ENCODE data around the gene GPR146.

Gene GPR146

DNA sequence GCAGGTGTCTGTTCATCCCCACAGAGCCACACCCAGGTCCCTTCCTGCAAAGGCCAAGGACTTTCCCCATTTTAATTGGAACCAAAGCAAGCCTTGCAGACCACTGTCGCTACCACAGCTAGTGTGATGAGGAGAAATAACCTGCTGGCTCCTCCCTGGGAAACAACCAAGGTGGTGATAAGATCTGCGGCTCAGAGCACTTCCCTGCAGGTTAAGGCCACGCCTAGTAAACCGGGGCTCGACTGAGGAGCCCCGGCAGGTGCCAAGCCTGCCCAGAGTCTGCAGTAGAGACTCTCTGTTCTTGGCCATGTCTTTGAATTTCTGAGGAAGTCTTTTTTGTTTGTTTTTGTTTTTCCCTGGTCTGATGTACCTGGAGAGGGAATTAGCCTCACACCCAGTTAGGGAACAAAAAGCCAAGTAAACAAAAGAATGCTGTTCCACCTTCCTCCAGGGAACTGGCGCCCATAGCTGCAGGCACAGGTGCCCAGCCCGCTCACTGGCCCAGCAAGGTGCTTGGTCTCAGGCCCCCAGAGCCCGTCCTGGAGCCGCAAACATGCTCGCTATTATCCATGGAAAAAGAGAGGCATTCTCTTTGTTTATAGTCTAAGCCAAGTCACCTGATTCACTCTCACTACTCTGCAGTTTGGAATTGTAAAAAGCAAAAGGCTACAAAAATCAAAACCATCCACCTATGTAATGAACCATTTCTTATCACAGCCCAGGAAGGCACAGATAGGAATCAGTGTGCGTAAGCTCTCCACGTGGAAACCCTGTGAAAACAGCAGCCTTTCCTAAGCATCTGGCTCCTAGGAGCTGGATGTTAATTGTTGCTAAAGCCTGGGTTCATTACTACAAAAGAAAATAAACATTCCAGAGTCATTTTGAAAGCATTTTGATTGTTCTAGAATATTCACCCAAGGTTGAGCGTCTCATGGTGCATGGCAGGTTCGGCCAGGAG lies 2.7 kb downstream of the GPR146 start:
- DNase-seq: peak; percentile 77

DNA sequence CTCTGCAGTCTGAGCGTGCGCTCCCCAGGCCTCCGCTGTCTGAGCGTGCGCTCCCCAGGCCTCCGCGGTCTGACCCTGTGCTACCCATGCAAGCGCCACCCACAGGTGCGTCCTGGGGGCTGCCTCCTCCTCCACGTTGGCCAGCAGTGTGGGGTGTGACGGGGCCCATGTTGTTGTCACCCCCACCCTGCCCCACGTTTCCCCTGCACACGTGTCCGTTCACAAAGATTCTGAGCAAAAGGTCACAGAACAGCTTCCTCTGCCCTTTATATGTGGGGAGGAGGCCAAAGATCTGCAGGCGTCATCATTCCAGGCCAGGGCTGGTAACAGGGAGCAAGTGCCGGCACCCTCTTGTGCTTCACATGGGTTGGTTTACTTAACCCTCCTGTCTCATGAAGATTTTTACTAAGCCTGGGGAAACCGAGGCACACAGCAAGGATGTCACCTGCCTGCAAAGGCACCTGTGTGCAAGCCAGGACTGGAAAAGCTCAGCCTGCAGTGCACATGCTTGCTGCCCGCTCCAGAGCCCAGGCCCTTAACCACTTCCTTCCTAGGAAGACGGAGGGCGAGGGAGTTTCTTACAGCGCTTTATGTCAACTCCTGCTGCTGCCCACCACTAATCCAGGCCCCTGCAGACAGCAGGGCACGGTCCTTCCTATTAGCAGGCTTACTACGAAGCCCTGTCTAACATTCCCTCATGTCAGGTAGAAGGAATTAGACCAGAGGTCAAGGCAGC lies 4.8 kb downstream of the GPR146 start:
- DNase-seq: no peak

DNA sequence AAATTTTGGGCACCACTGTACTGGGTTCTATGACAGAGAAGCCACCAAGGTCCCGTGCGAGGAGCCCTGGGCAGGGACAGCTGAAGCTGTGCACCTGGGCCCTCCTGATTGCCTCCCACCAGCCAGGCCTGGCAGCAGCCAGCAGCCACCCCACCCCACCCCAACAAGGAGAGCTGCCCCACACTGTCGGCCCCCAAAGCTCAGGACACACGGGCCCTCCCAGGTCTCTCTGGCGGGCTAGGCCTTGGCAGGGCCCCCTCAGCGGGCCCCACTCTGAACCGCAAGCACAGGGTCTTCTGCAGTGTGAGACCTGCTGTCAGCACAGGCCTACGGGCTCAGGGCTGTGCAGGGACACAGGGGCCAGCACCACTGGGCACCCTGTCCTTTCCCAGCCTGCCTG lies 5.5 kb downstream of the GPR146 start:
- DNase-seq: no peak

DNA sequence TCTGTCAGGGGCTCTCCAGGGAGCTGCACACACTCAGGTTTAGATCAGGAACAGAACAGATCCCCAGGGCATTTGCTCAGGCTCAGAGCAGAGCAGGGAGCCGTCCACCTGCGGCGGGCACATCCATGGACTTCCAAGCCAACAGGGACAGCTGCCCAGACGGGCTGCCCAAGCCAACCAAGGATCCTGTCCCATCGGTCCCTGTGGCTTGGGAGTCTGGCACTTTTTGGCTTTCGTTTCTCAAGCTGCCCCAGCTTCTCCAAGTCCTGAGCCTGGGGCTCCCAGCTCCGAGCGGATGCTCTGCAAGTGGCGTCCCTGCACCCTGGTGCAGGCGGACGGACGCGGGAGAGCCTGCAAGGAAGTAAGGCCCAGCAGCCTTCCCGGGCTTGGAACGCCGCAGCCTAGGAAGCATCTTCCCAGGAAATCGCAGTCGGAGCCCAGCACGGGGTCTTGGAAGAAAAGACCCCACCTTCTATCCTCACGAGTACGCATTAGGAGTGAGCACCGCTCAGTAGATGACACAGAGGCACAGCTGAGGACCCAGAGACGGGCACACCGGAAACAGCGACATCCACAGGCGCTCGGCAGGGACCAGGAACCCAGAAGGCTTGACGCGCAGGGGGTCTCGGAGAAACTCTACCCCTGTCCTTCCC lies 6.0 kb downstream of the GPR146 start:
- DNase-seq: no peak

DNA sequence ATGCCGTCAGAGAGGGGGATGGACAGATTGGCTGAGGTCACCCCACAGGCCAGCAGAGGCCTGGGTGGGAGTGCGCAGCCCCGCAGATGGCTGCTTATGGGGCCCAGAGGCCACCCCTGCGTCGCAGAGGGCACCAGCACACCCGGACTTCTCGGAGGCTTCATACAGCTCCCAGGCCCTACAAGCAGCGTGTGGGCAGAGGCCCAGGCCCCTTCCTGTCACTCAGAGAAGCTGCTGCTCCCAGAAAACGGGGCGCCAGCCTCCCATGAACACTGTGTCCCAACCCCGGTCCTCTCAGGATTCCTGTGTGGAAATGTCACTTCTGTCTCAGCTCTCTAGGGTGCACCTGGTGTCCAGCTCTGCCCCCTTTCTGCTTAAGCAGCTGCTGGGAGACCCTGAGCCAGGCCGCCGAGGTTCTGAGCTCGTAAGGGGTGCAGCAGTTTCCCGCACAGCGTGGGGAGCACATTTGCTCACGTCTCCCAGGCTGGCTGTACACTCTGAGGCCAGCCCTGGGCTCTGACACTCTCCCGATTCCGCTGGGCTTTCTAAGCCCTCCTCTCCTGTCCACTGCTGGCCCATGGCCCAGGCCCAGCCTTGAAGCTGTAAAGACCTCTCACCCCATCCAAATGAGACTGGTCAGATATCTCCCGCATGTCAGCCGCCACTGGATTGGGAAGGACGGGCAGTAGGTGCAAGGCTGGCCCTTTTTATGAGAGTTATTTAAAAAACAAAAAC lies 6.8 kb downstream of the GPR146 start:
- no peak for DNase-seq

DNA sequence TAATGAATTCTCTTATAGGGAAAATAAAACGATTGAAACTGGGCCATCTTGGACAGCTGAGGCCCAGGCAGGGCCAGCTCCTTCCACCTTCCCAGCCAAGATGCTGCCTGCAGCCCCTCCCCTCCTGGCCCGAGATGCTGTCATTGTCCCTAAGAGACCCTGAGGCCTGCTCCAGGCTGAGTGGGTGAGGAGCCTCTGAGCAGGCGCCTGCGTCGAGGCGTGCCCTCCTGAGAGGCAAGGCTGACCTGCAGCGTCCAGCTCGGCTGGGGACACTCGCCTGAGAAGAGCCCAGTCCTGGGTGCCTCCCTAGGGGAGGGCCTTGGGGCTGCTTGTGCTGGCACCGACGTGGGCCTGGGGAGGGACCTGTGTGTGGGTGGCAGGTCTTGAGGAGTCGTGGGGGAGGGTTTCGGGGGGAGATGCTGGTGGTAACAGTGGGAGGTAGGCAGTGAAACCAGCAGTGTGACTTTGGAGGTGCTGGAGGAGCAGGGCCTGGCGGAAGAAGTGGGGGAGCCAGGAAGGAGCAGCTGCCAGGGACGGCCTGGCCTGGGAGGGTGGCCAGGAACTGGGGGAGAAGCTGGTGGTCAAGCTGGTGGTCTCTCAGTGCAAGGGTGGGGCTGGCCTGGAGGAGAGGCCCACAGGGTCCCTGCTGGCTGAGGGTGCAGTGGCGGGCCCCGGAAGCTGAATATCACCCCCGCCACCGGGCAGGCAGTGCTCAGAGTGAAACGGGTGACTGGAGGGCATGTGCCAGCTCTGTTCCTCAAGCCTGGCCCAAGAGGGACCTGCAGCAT lies 7.9 kb downstream of the GPR146 start:
- DNase-seq: no peak

DNA sequence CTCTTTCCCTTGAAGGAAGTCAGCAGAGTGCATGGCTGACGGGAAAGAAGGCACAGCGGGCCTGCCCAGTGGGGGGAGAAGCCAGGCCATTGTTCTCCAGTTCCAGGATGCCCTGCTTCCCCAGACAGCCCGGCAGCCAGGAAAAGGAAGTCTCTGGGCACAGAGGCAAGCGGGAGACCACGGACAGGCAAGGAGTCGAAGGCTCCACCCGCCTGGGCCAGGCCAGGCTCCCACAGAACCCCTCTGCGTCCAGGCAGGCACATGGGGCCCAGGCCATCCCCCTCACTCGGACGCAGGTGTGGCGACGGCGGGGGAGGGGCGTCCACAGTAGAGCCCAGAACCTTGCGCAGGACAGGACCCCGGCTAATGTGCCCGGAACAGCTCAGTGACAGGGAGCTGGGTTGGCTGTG lies 8.7 kb downstream of the GPR146 start:
- DNase-seq: no peak

DNA sequence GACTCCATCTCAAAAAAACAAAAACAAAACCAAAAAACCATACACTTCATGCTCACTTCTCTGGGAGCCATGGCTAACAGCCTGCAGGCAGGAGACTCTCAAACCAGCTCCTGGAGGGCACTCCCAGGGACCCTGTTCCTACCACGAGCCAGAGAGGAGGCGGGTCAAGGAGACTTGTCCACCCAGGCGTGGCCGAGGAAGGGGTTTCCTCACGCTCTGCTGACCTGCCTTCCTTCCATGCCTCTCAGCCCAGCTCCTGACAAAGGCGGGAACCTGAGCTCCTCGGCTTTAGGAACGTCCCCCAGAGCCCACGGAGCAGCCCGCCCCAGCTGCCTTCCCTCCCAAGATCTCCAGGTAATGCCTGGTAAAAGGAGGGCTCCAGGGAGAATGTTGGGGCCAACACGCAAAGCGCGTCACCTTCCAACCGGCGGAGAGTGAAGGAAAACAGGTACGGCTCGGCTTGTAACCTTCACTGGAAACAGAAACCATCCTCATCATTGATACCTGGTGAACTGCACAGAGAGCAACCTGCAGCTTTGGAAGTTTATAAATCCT lies 9.5 kb downstream of the GPR146 start:
- DNase-seq: no peak

DNA sequence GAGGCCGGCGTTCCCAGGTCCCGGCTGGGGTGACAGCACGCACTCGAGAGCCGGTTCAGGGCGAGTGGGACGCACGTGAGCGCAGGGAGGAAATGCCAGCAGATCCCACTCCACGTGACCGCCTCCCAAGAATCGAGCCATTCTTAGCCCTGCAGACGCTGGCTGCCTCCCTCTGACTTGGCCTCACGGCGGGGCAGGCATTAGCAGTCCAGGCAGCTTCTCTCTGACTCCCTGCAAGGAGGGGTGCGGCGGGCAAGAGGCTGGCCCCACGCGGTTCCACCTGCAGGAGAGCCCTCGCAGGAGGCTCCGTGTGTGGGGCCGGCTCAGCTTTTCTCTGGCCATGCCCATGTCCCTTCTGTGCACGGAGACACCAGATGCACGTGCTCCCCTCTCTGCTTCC lies 10.1 kb downstream of the GPR146 start:
- no peak for DNase-seq

DNA sequence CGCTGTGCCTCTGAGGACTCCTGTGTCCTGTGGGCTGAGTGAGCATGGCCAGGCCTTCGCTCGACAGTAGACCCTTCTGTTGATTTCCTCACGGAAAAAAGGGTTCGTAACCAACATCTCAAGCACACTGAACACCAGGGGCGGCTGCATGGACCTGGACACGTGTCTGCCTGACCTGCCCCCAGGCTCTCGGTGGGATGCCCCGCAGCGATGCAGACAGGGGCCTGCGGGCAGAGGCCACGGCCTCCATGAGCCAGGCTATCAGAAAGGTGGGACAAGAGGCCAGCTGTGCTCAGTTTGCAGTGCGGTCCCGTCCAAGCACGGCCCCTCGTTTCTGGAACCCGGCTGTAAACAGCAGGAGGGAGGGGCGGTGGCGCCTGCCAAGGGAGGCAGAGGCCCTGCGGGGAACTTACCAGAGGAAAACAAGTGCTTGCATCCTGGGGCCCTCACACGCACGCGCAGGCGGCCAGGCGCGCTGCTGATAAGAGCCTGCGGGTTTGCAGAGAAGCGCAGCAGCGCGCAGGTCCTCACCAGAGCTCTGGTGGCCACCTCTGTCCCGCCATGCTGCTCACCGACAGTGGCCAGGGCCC lies 10.6 kb downstream of the GPR146 start:
- peak; percentile 43 for DNase-seq

DNA sequence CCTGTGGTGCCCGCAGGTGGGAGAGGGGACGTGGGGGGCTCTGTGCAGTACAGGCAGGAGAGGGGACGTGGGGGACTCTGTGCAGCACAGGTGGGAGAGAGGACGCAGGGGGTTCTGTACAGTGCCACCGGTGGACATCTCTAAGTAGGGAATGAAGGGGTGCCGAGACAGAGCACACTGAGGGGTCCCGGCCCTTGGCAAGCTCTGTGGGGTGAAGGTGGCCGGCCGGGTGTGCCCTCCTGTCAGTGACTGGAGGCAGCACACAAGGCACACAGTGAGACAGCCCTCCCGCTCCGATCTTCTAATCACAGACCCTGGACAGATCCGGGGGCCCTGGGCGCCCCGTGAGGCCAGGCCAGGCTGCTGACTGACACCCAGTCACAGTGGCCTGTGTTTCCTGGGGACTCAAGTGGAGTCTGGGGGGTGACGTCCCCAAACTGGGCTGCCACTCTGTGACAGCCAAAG lies 11.2 kb downstream of the GPR146 start:
- DNase-seq: no peak

DNA sequence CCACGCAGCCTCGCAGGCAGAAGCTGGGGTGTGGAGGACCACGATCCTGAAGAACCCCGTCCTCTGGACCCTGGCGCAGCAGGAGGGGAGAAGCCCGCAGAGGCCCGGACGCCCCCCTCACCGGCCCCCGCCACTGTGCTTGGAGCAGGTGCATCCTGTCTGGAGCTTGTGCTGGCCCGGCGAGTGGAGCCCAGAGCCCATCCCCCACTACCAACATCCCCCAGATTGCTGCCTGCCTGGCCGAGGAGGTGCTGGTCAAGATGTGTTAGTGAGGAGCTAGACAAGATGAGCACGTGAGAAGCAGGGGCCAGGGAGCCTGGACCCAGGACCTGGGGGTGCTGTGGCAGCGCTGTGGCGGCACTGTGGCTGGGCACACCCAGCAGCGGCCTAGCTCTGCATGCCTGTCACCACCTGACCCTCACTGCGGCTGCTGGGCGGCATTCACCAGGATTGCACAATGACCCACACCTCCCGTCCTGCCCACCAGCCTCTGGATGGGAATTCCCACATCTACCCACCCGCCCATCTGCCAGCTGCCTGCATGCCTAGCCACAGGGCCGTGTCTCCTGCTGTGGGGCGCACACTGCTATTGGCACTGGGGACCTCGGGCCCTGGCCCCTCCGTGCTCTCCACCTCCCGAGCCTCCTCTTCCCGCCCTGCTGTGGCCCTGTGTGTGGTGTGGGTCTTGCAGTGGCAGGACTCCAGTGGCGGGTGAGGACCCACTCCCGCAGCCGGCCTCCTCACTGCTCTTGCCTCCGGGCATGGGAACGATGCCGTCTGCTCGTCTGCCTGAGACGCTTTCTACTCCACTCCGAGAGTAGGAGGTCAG lies 11.8 kb downstream of the GPR146 start:
- DNase-seq: no peak

DNA sequence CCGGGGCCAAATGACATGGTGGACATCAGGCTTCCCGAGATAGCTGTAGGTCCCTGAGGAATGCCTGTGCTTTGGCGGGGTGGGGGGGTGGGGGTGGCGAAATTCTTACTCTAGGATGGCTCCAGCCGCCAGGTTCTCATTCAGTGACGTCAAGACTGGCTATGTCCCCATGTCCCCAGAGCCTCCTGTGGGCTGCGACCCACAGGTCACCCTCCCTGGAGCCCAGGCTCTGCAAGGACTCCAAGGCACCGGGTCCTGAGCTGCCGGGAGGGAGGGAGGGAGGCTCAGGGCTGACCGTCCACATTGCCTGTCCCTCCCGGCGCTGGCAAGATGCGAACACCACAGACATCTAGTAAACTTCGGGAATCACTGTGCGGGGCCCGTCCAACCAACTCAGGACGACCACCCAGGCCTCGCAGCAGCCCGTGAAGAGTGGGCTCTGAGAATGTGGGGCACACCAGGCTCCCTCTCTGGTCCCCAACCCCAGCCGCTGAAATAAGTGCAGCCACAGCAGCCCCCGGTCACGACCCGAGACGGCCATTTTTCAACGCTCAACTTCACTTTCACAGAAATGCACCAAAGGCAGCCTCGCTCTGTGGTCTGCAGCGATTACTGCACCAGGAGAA lies 12.6 kb downstream of the GPR146 start:
- no peak for DNase-seq

DNA sequence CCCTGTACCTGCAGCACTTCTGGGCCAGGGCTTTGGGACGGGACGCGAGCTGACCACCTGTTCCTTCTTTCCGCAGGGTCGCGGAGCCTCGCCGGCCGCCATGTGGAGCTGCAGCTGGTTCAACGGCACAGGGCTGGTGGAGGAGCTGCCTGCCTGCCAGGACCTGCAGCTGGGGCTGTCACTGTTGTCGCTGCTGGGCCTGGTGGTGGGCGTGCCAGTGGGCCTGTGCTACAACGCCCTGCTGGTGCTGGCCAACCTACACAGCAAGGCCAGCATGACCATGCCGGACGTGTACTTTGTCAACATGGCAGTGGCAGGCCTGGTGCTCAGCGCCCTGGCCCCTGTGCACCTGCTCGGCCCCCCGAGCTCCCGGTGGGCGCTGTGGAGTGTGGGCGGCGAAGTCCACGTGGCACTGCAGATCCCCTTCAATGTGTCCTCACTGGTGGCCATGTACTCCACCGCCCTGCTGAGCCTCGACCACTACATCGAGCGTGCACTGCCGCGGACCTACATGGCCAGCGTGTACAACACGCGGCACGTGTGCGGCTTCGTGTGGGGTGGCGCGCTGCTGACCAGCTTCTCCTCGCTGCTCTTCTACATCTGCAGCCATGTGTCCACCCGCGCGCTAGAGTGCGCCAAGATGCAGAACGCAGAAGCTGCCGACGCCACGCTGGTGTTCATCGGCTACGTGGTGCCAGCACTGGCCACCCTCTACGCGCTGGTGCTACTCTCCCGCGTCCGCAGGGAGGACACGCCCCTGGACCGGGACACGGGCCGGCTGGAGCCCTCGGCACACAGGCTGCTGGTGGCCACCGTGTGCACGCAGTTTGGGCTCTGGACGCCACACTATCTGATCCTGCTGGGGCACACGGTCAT lies 13.3 kb downstream of the GPR146 start:
- no peak for DNase-seq

DNA sequence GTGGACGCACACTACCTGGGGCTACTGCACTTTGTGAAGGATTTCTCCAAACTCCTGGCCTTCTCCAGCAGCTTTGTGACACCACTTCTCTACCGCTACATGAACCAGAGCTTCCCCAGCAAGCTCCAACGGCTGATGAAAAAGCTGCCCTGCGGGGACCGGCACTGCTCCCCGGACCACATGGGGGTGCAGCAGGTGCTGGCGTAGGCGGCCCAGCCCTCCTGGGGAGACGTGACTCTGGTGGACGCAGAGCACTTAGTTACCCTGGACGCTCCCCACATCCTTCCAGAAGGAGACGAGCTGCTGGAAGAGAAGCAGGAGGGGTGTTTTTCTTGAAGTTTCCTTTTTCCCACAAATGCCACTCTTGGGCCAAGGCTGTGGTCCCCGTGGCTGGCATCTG lies 14.0 kb downstream of the GPR146 start:
- no peak for DNase-seq

DNA sequence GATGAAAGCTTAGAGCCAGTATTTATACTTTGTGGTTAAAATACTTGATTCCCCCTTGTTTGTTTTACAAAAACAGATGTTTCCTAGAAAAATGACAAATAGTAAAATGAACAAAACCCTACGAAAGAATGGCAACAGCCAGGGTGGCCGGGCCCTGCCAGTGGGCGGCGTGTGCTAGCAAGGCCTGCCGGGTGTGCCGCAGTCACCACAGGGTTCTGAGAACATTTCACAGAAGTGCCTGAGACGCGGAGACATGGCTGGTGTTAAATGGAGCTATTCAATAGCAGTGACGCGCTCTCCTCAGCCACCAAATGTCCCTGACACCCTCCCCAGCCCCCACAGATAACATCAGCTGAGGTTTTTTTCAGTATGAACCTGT lies 14.5 kb downstream of the GPR146 start:
- peak; percentile 40 for DNase-seq

DNA sequence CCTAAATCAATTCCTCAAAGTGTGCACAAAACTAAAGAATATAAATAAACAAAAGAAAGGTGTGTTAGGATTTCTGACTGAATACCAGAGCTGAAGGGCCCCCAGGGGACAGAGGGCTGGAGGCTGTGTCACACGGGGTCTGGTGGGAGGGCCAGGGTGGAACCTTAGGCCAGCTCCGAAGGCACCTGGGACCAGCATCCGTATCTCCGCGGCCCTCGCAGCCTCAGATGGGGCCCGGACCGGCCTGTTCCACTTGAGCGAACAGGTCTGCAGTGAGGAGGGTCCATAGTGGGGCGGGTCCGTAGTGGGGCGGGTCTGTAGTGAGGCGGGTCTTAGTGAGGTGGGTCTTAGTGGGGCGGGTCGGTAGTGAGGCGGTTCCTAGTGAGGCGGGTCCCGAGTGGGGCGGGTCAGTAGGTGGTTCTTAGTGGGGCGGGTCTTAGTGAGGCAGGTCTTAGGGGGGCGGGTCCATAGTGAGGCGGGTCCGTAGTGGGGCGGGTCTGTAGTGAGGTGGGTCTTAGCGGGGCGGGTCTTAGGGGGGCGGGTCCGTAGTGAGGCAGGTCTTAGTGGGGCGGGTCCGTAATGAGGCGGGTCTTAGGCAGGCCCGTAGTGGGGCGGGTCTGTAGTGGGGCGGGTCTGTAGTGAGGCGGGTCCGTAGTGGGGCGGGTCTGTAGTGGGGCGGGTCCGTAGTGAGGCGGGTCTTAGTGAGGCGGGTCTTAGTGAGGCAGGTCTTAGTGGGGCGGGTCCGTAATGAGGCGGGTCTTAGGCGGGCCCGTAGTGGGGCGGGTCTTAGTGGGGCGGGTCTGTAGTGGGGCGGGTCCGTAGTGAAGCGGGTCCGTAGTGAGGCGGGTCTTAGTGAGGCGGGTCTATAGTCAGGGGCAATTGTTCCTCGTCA lies 15.1 kb downstream of the GPR146 start:
- peak; percentile 23 for DNase-seq

Measured in CD4-positive, alpha-beta T cell treated with Interleukin-10 for 1 hour (primary cell).